ENCODE results near the gene ARID3C. TPM values are rescaled to one million over a fixed set of nuclear protein-coding genes. Genes with fewer than 3 reads are reported as not detected.

The ARID3C gene
- total and polyA plus RNA-seq, 2 donors: 0.07 to 0.09 TPM

DNA sequence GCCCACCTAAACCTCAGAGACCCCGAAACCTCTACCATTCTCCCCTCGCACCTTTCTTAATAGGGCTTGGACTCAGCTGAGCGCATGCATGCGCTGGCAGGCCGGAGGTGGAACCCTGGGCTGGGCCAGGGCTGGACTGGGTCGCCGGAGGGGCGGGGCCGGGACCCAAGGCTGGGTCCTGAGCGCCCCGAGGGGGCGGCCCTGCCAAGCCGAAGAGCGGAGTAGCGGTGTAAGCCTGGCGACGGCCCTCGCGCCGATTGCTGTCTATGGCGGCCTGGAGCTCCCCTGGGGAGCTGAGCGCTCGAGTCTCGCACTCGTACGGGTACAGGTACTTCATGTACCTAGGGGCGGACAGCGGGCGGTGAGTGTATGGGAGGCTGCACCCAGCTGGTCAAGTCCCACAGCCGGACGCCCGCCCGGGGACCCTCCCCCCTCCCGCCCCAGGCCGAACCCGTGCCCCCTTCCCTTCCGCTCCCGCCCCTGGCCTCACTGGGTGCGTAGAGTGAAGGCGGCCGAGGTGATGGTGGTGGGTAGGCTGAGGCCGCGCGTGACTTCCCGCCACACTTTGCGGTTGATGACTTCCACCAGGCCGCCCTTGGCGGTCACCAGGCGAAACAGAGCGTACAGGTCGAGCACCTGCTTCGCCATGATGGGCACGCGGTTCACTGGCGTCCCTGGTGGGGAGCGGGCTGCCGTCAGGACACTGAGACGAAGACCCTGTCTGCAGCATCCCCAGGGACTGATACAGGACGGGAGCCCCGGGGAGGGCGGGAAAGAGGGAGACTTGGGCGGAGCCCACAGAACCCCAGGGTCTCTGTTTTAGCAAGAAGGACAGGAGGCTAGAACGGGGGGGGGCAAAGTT is 5.3 kb downstream of the ARID3C start:
- Histone ChIP-seq H3K4me3 (ENCODE audit: low read length in 2 of 2) (no peak overlapping the region), H3K27ac (ENCODE audit: low read depth in 1 of 2, low read length in 1 of 2) (no peak overlapping the region), H3K4me1 (ENCODE audit: control insufficient read depth in 2 of 2, insufficient read depth in 2 of 2, low read length in 2 of 2) (peaks cover 9 to 18% of the 10 kb centered on the region in 2 donors), H3K27me3 (ENCODE audit: control insufficient read depth in 2 of 2, insufficient read depth in 1 of 2, low read length in 1 of 2) (peaks cover 72 to 78% of the 10 kb centered on the region in 2 donors), H3K9me3 (ENCODE audit: control insufficient read depth in 2 of 2, insufficient read depth in 1 of 2, low read length in 1 of 2) (no peaks in the 10 kb centered on the region), H3K36me3 (ENCODE audit: control insufficient read depth in 2 of 2, insufficient read depth in 2 of 2, low read length in 1 of 2) (peaks cover under 1% of the 10 kb centered on the region in 2 donors)
- WGBS: 9% methylated on average over 63 of the region's 63 CpGs
- no peak for DNase-seq (ENCODE audit: low read depth in 6 of 9, low spot score in 9 of 9)

DNA sequence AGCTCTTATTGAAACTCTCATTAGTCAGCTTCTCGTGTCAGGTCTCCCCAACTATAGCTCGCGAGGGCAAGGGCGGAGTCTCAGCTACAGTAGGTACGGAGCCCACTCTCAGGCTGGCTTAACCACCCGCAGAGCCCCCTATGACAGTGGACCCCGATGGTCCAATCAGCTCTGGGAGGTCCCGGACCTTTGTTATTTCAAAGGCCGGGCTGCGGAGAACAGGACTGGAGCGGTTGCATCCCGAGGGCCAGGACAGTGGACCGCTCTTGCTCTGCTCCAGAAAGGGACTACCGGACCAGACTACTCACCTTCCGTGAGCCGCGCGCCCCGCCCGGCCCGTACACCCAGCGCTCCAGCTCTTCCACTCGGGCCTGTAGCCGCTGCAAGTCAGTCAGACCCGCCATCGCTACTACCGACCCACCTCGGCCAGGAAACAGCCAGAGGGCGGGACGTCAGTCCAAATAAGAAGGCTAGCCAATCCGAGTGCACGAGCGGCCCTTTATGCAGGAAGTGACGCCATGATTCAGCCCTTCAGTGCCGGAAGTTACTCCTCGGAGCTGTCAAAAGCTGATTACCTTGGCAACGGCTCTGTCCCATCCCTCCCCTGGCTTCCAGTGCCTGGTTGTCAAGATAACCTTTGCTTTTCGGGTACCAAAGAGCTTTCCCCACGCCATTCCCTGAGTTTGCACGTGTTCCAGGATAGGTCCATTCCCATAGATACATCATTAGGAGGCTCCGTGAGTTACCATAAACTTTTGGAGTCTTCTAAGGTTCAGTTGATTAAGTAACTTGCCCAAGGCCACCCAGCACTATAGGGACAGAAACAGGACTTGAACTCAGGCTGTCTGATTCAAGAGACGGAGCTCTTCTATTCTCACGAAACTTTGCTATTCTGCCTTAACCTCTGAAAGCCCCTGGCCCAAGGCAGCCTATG is 8.5 kb downstream of the ARID3C start, which contains the start of gene DCTN3:
Gene DCTN3, minus strand, starts transcription at position 435 of the 934 bp plus-strand sequence. Its CDS starts 31 bp downstream, at position 404.
- Histone ChIP-seq H3K4me1 (ENCODE audit: control insufficient read depth in 2 of 2, insufficient read depth in 2 of 2, low read length in 2 of 2) (peaks cover 9 to 18% of the 10 kb centered on the region in 2 donors), H3K27ac (ENCODE audit: low read depth in 1 of 2, low read length in 1 of 2) (no peak within 1 kb of the TSS), H3K9me3 (ENCODE audit: control insufficient read depth in 2 of 2, insufficient read depth in 1 of 2, low read length in 1 of 2) (no peaks in the 10 kb centered on the region), H3K27me3 (ENCODE audit: control insufficient read depth in 2 of 2, insufficient read depth in 1 of 2, low read length in 1 of 2) (peaks cover 40 to 45% of the 10 kb centered on the region in 2 donors), H3K36me3 (ENCODE audit: control insufficient read depth in 2 of 2, insufficient read depth in 2 of 2, low read length in 1 of 2) (peaks cover 25 to 29% of the 10 kb centered on the region in 2 donors), H3K4me3 (ENCODE audit: low read length in 2 of 2) (peak within 1 kb of the TSS; percentile 69 to 90)
- WGBS: 6% methylated on average over 43 of the region's 43 CpGs
- DNase-seq (ENCODE audit: low read depth in 6 of 9, low spot score in 9 of 9): peak; percentile 76 to 96 (median 88)

DNA sequence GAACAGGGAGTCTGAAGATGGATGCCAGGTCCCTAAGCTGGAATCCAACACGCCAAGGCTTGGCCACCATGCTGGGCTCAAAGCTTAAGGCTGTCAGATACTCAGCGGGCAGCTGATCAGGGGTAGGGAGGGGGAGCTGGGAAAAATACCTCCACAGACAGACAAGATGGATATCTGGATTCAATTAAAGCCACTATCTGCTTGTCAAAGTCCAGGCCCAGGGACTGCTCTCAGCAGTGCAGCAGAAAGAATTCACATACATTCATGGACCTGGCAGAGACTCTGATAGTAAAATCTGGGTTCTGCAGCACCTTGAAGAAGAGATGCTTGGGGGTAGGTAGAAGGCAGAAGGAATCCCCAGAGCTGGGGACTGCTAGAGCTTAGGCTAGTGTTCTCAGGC is 13.7 kb downstream of the ARID3C start:
- WGBS: 99% methylated on average over 2 of the region's 2 CpGs

DNA sequence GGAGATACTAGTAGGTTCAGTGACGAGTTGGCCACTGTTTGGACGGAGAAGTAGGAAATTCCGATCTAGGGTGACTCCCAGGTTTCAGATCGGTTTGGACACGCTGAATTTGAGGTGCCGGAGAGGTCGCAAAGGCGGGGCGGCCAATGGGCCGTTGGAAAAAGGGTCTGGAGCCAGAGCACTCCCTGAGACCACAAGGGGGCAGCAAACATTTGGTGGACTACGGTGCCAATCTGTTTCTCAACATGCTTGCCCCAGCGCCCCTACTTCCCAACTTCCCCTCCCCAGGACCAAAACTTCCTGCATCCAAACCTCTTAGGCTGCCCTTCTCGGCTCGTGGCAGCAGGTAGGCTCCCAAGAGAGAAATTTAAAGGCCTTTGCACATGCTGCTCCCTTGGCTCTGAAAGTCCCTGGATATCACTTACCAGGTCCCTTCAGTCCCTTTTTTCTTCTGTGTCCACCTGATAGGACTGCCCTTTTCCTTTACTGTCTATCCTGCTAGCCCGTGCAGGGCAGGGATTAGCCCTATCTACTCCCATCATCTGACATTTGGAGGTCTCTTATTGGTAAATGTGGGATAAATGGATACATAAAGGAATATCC is 16.0 kb downstream of the ARID3C start:
- 4% methylated on average over 15 of the region's 15 CpGs for WGBS
- Histone ChIP-seq H3K27ac (ENCODE audit: low read depth in 1 of 2, low read length in 1 of 2) (peak overlapping the region in 1 of 2 donors; percentile 85), H3K4me3 (ENCODE audit: low read length in 2 of 2) (peak overlapping the region; percentile 77 to 92), H3K4me1 (ENCODE audit: control insufficient read depth in 2 of 2, insufficient read depth in 2 of 2, low read length in 2 of 2) (peaks cover 5 to 23% of the 10 kb centered on the region in 2 donors), H3K27me3 (ENCODE audit: control insufficient read depth in 2 of 2, insufficient read depth in 1 of 2, low read length in 1 of 2) (no peaks in the 10 kb centered on the region), H3K36me3 (ENCODE audit: control insufficient read depth in 2 of 2, insufficient read depth in 2 of 2, low read length in 1 of 2) (peaks cover 28 to 34% of the 10 kb centered on the region in 2 donors), H3K9me3 (ENCODE audit: control insufficient read depth in 2 of 2, insufficient read depth in 1 of 2, low read length in 1 of 2) (peaks cover 0 to 3% of the 10 kb centered on the region in 2 donors)
- peak in 7 of 9 donors; percentile 45 to 83 (median 72) for DNase-seq (ENCODE audit: low read depth in 6 of 9, low spot score in 9 of 9)

More for the DNA sequence above, 13.7 kb downstream of the ARID3C start:
- no peak for DNase-seq (ENCODE audit: low read depth in 6 of 9, low spot score in 9 of 9)
- no peak overlapping the region for H3K27ac ChIP-seq (ENCODE audit: low read depth in 1 of 2, low read length in 1 of 2)
- H3K9me3 ChIP-seq (ENCODE audit: control insufficient read depth in 2 of 2, insufficient read depth in 1 of 2, low read length in 1 of 2): peaks cover 0 to 3% of the 10 kb centered on the region in 2 donors
- H3K4me3 ChIP-seq (ENCODE audit: low read length in 2 of 2): no peak overlapping the region
- peaks cover 12 to 31% of the 10 kb centered on the region in 2 donors for H3K4me1 ChIP-seq (ENCODE audit: control insufficient read depth in 2 of 2, insufficient read depth in 2 of 2, low read length in 2 of 2)
- H3K27me3 ChIP-seq (ENCODE audit: control insufficient read depth in 2 of 2, insufficient read depth in 1 of 2, low read length in 1 of 2): no peaks in the 10 kb centered on the region
- peaks cover 33 to 42% of the 10 kb centered on the region in 2 donors for H3K36me3 ChIP-seq (ENCODE audit: control insufficient read depth in 2 of 2, insufficient read depth in 2 of 2, low read length in 1 of 2)

DNA sequence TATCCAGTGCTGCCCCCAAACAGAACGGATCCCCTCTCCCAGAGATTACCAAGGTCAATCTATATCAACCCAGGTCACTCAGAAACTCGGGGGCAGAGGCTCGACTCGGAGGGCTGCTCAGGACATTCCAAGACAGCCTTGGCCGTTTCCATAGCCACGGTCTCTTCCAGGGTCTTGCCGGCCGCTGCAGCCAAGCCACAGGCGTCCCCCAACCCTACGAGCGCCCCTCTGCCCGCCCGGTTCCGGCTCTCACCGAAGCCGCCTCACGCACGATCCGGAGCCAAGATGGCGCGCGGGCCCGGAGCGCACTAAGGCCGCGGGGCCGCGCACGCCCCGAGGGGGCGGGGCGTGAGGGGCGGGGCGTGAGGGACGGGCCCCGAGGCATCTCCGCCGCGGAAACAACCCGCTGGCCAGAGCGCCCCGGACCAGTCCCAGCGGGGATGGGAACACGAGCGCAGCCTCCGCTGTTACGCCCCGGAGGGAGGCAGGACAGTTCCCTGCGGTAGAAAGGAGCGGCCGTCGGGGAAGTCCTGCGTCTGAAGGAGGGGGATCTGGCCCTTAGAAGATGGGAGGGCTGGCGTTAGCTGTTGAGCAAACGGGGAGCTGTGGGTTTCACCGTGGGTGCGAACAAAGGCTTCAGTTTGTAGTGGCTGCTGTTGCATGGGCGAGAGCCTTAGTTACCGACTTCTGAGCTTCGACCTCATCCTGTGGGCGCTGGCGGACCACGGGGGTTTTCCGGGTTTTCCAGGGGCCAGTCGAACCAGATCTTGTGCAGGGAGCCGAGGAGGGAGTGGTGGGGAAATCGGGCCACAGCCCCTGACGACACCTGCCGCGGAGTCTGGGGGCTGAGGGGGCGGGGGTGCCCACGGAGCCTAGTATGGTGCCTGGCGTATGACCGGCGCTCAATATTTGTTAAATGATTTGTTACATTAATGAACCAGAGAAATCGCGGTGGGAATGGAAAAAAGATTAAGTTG is 16.8 kb downstream of the ARID3C start, which contains the start of gene RPP25L:
Gene RPP25L, minus strand, starts transcription at position 287 of the 977 bp plus-strand sequence. CDS start 801 bp downstream, outside the sequence.
- under 1% methylated on average over 77 of the region's 77 CpGs for WGBS
- Histone ChIP-seq H3K36me3 (ENCODE audit: control insufficient read depth in 2 of 2, insufficient read depth in 2 of 2, low read length in 1 of 2) (peaks cover 20 to 26% of the 10 kb centered on the region in 2 donors), H3K4me1 (ENCODE audit: control insufficient read depth in 2 of 2, insufficient read depth in 2 of 2, low read length in 2 of 2) (peaks cover 5 to 23% of the 10 kb centered on the region in 2 donors), H3K27me3 (ENCODE audit: control insufficient read depth in 2 of 2, insufficient read depth in 1 of 2, low read length in 1 of 2) (peaks cover 0 to under 1% of the 10 kb centered on the region in 2 donors), H3K9me3 (ENCODE audit: control insufficient read depth in 2 of 2, insufficient read depth in 1 of 2, low read length in 1 of 2) (peaks cover 0 to 3% of the 10 kb centered on the region in 2 donors), H3K27ac (ENCODE audit: low read depth in 1 of 2, low read length in 1 of 2) (peak within 1 kb of the TSS; percentile 60 to 85), H3K4me3 (ENCODE audit: low read length in 2 of 2) (peak within 1 kb of the TSS; percentile 77 to 92)
- DNase-seq (ENCODE audit: low read depth in 6 of 9, low spot score in 9 of 9): peak in 8 of 9 donors; percentile 65 to 95 (median 86)

DNA sequence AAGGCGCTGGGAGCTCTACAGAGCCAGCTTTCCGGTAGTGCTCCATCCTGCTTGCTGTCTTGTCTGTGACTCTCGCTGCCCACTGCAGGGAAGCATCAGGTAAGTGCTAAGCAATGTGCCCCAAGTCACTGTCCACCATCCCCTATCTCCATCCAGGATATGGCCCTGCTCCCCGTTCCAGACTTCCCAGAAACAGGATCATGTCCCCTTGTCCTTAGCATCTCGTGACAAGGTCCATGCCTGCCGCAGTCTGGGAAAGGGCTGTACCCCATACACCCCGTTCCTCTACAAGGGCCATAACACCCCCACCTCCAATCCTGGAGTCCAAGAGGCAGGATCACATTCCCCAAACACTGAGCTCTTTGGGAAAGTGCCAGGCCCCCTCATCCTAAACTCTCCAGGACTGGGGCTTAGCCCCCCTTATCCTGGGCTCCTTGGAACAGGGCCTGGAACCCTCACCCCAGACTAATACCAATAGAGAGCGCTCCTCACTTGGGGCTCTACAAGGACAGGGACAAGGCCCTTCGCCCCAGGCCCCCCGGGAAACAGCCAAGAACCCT is 17.5 kb downstream of the ARID3C start:
- 80% methylated on average over 10 of the region's 10 CpGs for WGBS
- DNase-seq (ENCODE audit: low read depth in 6 of 9, low spot score in 9 of 9): peak in 2 of 9 donors; percentile 6 to 14

DNA sequence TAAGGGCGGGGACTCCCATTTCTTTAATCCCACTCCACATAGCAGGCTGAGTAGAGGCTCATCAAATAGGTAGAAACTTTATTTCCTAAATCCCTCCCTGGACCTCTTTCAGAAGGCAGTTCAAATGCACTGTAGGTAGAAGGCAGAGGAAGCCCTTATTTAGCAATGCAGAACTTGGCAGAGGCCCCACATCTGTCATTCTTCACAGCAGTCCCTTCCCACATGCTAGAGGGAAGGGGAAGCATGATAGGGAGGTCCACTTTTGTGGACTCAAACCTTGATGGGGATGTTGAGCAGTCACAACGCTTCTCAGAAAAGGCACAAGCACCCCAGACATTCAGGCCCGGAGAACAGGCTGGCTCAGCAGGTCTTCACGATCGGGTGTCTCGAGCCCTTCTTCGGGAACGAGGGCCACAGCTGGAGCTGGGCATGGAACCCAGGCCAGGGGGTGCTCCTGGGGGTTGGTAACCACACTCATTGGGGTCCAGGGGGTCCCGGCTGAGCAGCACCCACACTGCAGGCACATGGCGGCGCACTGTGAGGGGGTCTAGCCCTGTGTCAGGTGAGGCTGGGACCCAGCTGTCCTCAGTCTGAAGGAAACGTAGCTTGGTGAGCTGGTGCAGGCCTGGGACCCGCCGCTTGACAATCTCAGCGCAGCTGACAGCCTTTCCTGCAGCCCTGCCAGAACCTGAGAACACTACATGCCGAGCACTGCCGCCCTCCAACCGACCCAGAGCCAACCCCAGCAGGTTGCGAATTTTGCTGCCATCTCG is 18.2 kb downstream of the ARID3C start:
- Histone ChIP-seq H3K36me3 (ENCODE audit: control insufficient read depth in 2 of 2, insufficient read depth in 2 of 2, low read length in 1 of 2) (peaks cover 8 to 13% of the 10 kb centered on the region in 2 donors), H3K27me3 (ENCODE audit: control insufficient read depth in 2 of 2, insufficient read depth in 1 of 2, low read length in 1 of 2) (peaks cover 0 to 7% of the 10 kb centered on the region in 2 donors), H3K9me3 (ENCODE audit: control insufficient read depth in 2 of 2, insufficient read depth in 1 of 2, low read length in 1 of 2) (peaks cover 0 to 3% of the 10 kb centered on the region in 2 donors), H3K4me3 (ENCODE audit: low read length in 2 of 2) (no peak overlapping the region), H3K4me1 (ENCODE audit: control insufficient read depth in 2 of 2, insufficient read depth in 2 of 2, low read length in 2 of 2) (peaks cover 5 to 23% of the 10 kb centered on the region in 2 donors), H3K27ac (ENCODE audit: low read depth in 1 of 2, low read length in 1 of 2) (no peak overlapping the region)
- WGBS: 99% methylated on average over 20 of the region's 20 CpGs
- no peak for DNase-seq (ENCODE audit: low read depth in 6 of 9, low spot score in 9 of 9)

More for the DNA sequence above, 17.5 kb downstream of the ARID3C start:
- H3K4me1 ChIP-seq (ENCODE audit: control insufficient read depth in 2 of 2, insufficient read depth in 2 of 2, low read length in 2 of 2): peaks cover 5 to 23% of the 10 kb centered on the region in 2 donors
- H3K27me3 ChIP-seq (ENCODE audit: control insufficient read depth in 2 of 2, insufficient read depth in 1 of 2, low read length in 1 of 2): peaks cover 0 to 5% of the 10 kb centered on the region in 2 donors
- peak overlapping the region; percentile 77 to 92 for H3K4me3 ChIP-seq (ENCODE audit: low read length in 2 of 2)
- peak overlapping the region; percentile 60 to 85 for H3K27ac ChIP-seq (ENCODE audit: low read depth in 1 of 2, low read length in 1 of 2)
- H3K9me3 ChIP-seq (ENCODE audit: control insufficient read depth in 2 of 2, insufficient read depth in 1 of 2, low read length in 1 of 2): peaks cover 0 to 3% of the 10 kb centered on the region in 2 donors
- H3K36me3 ChIP-seq (ENCODE audit: control insufficient read depth in 2 of 2, insufficient read depth in 2 of 2, low read length in 1 of 2): peaks cover 13 to 18% of the 10 kb centered on the region in 2 donors

Measured in thymus (tissue), 11 donors.